GM10248 (cell line): ENCODE measurements around the gene MYBPC3.
A peak's percentile ranks its signal among the peaks of the same experiment; 100 is the strongest.

Experiments
- CTCF ChIA-PET: fragments of 300-600 bp; sonication (Branson Sonifier 250); formaldehyde crosslinking; extraction: SDS; loops from one replicate; lab custom pipeline; 2021; ENCODE audit warnings: antibody characterized with exemption; lab: Yijun Ruan, JAX
- POLR2A ChIA-PET: fragments of 350-650 bp; sonication (Branson Sonifier 250); formaldehyde crosslinking; extraction: SDS; loops from one replicate; lab custom pipeline; 2020; ENCODE audit warnings: antibody characterized with exemption; lab: Yijun Ruan, JAX
- DNase-seq: peaks from one replicate; pipeline ENCODE4 v3.0.0; 2012; ENCODE audit errors: extremely low spot score
- TF ChIP-seq, protein P1 (sequence below): IDR thresholded peaks from 2 replicates; pipeline ENCODE4 v1.5.1; 2012; ENCODE audit warnings: mild to moderate bottlenecking, low read depth; ENCODE audit errors: extremely low read depth, missing control alignments, control extremely low read depth

The MYBPC3 gene

GRCh38 chr11:47329431-47329986 is 23.0 kb downstream of the MYBPC3 start:
- CTCF ChIA-PET, result interaction anchor here (1.0 to 1.6 kb wide), 6 partner anchors 8 to 93 kb away, joined by 3 to 4 read pairs (median 3); partner anchors contain the start of gene MYBPC3

GRCh38 chr11:47328449-47329390 is 23.8 kb downstream of the MYBPC3 start:
- TF ChIP-seq, protein P1, sequence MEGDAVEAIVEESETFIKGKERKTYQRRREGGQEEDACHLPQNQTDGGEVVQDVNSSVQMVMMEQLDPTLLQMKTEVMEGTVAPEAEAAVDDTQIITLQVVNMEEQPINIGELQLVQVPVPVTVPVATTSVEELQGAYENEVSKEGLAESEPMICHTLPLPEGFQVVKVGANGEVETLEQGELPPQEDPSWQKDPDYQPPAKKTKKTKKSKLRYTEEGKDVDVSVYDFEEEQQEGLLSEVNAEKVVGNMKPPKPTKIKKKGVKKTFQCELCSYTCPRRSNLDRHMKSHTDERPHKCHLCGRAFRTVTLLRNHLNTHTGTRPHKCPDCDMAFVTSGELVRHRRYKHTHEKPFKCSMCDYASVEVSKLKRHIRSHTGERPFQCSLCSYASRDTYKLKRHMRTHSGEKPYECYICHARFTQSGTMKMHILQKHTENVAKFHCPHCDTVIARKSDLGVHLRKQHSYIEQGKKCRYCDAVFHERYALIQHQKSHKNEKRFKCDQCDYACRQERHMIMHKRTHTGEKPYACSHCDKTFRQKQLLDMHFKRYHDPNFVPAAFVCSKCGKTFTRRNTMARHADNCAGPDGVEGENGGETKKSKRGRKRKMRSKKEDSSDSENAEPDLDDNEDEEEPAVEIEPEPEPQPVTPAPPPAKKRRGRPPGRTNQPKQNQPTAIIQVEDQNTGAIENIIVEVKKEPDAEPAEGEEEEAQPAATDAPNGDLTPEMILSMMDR, result no peak
- CTCF ChIA-PET, result interaction anchor here (0.7 to 1.6 kb wide), 6 partner anchors 8 to 92 kb away, joined by 3 read pairs; no protein-coding TSS in a partner anchor
- peak; percentile 64 for DNase-seq
- POLR2A ChIA-PET, result no interaction called here

More at GRCh38 chr11:47329431-47329986, 23.0 kb downstream of the MYBPC3 start:
- DNase-seq, result no peak
- POLR2A ChIA-PET, result interaction anchor here (0.6 kb wide), 1 partner anchor 288 kb away, joined by 3 read pairs; no protein-coding TSS in a partner anchor
- TF ChIP-seq, protein P1, result no peak

DNA sequence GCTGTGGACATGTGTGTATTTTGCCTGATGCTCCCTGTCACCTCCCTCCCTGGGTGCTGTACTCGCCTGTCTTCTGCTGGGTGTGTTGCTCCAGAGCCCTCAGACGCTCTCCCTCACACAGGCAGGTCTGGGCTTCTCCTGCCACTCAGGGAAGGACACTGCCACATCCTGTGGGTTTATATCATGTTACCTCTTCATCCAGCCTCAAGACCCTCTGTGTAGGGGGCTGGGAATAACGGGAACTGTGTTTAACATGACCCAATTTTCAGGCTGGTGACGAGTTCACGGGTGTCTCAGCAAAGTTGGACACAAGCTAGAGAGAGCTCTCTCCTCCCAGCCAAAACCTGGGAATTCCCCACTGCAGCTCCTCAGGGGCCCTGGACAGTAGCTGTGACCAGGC is 24.6 kb downstream of the MYBPC3 start:
- ChIA-PET POLR2A (no interaction called here), CTCF (interaction anchor here (0.7 to 1.6 kb wide), 4 partner anchors 26 to 92 kb away, joined by 3 read pairs; no protein-coding TSS in a partner anchor)
- TF ChIP-seq, protein P1, result no peak
- no peak for DNase-seq

DNA sequence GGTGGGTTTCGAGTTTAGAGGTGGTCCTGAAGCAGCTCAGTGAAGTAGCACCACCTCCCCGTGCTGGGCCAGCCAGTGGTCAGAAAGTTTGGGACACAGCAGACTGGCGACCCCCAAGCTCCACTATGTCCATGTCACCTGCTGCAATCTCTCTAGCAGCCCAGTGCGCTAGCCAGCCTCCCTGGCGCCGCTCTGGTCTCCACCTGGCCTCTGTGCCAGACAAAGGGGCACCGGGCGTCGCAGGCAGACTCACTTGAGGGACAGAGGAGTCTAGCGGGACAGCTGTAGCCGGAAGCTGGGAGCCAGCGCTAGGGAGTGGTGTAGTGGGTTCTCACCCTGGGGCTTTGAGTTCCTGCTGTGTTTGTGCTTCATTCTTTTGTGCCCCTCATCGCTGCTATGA is 25.5 kb downstream of the MYBPC3 start:
- ChIA-PET POLR2A (no interaction called here), CTCF (interaction anchor here (0.8 to 1.2 kb wide), 4 partner anchors 9 to 27 kb away, joined by 3 read pairs; no protein-coding TSS in a partner anchor)
- TF ChIP-seq, protein P1, result no peak
- DNase-seq, result no peak

DNA sequence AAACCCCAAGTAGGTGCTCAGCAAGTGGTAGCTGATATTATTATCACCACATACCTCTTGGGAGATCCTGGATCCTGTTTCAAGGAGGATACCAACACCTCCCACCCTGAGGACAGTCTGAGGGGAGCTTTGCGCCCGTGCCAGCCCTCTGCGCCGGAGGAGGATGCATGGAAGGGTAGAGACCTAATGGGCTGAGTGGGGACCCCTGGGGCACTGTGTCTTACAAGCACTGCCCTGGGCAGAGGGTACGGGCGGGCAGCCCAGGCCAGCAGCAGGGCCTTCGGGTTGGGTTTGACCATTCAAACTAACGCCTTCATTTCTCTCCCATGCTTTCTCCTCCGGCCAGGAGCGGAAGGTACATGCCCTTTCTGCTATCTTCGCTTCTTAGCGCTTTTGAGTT is 26.3 kb downstream of the MYBPC3 start:
- DNase-seq, result no peak
- CTCF ChIA-PET, result interaction anchor here (0.8 to 1.2 kb wide), 2 partner anchors 20 to 24 kb away, joined by 3 read pairs; no protein-coding TSS in a partner anchor
- POLR2A ChIA-PET, result no interaction called here
- TF ChIP-seq, protein P1, result no peak
